Lower leg skin (tissue), 4 donors: Measurements from ENCODE around the gene RBM26. TPM values are rescaled to one million over a fixed set of nuclear protein-coding genes. Genes with fewer than 3 reads are reported as not detected.

Source experiments
- DNase-seq, 2 donors: peaks; one replicate each; pipeline ENCODE4 v3.0.0-alpha.2; 2019; ENCODE audit warnings: low spot score in 2 of 2
- H3K4me3 ChIP-seq: fragments of 200-600 bp; sonication (generic); 2 replicates; pipeline ENCODE4 v1.5.1; 2017; ENCODE audit warnings: mild to moderate bottlenecking, low read depth; ENCODE audit not compliant: poor library complexity, severe bottlenecking
- POLR2A ChIP-seq, 2 donors: fragments of 450-650 bp; IDR thresholded peaks; one replicate each; pipeline ENCODE4 v1.6.1; 2016 to 2017; ENCODE audit warnings: antibody characterized with exemption in 2 of 2, mild to moderate bottlenecking in 1 of 2, moderate library complexity in 1 of 2
- WGBS, 2 donors: methylation state at CpG; one replicate each; pipeline ENCODE4 v1.1.5; 2018; 5-methylcytosine and 5-hydroxymethylcytosine counted together
- intact Hi-C: fragments of 100-400 bp; cut with DNase I; formaldehyde crosslinking; loops from one replicate; pipeline ENCODE4 v1.15.0; 2023; ENCODE audit warnings: low total_unique reads
- total RNA-seq, 4 donors: library from RNA; depleted of rRNA; stranded (reverse); fragments of >200 nt; gene quantifications; one replicate each; pipeline ENCODE4 v1.1.0, GENCODE V29; 2016
- TF ChIP-seq, protein P1 (sequence below), 3 donors: fragments of 450-650 bp; IDR thresholded peaks; one replicate each; pipeline ENCODE4 v1.5.1; 2016; ENCODE audit warnings: antibody characterized with exemption in 3 of 3, mild to moderate bottlenecking in 3 of 3, moderate library complexity in 2 of 3

RBM26 gene
- total RNA-seq, 4 donors from 2014 or later, result 23.5 to 29.6 (median 28.8) TPM

DNA sequence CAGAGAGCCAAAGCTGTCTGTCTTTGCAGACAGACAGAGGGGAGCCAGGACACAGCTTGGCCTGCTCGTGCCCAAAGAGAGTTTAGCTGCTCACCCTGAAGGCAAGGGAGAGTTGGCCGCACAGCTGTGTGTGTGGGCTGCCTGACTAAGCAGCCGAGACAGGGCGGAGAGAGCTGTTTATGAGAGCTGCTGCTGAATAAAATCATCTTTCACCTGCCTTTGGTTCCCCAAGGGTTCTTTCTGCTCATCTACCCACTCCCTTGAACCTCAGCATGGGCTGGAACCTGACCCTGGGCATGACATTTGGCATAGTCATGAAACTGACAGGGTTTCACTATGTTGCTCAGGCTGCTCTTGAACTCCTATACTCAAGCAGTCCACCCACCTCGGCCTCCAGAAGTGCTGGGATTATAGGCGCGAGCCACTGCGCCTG, 98.2 kb downstream of the RBM26 start:
- intact Hi-C loops, result no loop called here
- no peak for TF ChIP-seq POLR2A (IDR thresholded peaks at IDR 0.05)
- TF ChIP-seq, protein P1, sequence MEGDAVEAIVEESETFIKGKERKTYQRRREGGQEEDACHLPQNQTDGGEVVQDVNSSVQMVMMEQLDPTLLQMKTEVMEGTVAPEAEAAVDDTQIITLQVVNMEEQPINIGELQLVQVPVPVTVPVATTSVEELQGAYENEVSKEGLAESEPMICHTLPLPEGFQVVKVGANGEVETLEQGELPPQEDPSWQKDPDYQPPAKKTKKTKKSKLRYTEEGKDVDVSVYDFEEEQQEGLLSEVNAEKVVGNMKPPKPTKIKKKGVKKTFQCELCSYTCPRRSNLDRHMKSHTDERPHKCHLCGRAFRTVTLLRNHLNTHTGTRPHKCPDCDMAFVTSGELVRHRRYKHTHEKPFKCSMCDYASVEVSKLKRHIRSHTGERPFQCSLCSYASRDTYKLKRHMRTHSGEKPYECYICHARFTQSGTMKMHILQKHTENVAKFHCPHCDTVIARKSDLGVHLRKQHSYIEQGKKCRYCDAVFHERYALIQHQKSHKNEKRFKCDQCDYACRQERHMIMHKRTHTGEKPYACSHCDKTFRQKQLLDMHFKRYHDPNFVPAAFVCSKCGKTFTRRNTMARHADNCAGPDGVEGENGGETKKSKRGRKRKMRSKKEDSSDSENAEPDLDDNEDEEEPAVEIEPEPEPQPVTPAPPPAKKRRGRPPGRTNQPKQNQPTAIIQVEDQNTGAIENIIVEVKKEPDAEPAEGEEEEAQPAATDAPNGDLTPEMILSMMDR (IDR thresholded peaks at IDR 0.05), result no peak
- WGBS, 2 donors, result 45 to 69% methylated on average over 8 of the region's 8 CpGs
- no peak for DNase-seq
- H3K4me3 ChIP-seq, result no peak overlapping the region

DNA sequence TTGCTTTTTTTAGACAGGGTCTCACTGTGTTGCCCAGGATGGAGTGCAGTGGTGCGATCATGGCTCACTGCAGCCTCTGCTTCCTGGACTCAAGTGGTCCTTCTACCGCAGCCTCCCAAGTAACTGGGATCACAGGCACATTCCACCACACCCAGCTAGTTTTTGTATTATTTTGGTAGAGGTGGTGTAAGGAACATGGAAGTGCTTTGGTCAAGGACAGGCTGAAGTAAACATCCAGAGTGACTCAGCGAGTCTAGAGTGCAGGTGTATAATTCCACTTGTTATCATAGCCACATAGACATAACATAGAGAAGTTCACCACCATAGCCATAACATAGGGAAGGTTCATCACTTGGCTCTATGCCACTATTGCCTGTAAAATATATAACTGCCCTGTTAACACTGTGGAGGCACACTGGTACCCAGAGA, 98.6 kb downstream of the RBM26 start:
- DNase-seq, result no peak
- TF ChIP-seq, protein P1 (IDR thresholded peaks at IDR 0.05), result no peak
- no peak for TF ChIP-seq POLR2A (IDR thresholded peaks at IDR 0.05)
- intact Hi-C loops, result no loop called here
- H3K4me3 ChIP-seq, result no peak overlapping the region
- 92 to 96% methylated on average over 3 of the region's 3 CpGs for WGBS, 2 donors

DNA sequence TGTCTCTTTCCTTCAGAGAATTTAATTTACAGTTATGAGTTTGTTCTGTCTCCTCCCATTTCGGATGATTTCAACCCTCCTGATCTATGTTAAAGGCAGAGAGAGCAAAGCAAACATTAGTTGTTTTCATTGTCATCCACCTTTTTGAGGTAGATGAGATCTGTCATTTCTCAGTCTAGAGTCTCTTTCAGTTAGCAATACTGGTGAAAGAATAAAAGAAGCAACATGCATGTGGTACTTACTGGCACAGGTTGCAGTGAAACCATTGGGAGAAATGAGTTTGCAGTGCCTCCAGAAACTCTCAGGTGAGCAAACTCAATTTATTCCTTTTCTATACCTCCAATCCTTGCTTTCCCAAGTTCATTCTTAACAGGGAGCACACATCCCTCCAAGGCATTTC, 99.4 kb downstream of the RBM26 start:
- intact Hi-C loops, result no loop called here
- WGBS, 2 donors, result 70 to 71% methylated on average over 1 of the region's 1 CpG
- TF ChIP-seq POLR2A (IDR thresholded peaks at IDR 0.05), result no peak
- TF ChIP-seq, protein P1 (IDR thresholded peaks at IDR 0.05), result no peak
- H3K4me3 ChIP-seq, result no peak overlapping the region
- DNase-seq, result no peak

DNA sequence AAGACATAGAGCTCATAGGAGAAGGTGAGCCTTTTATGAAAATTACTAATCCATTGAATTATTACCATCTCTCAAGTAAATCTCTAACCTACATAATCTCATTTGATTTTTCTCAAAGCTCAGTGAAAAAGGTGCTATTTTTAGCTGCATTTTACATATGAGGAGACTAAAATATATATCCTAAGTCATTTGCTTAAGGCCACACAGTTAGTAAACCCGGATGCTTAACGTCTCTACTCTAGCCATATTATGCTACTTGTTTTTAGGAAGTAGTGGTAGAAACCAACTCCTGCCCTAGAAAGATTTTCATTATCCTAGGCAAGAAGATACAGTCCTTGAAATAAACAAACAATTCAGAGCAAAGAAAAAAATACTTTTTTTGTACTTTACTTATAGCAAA, 108.9 kb downstream of the RBM26 start:
- DNase-seq, result no peak
- WGBS, 2 donors, result 71 to 78% methylated on average over 2 of the region's 2 CpGs
- intact Hi-C loops, result no loop called here
- no peak for TF ChIP-seq POLR2A (IDR thresholded peaks at IDR 0.05)
- TF ChIP-seq, protein P1 (IDR thresholded peaks at IDR 0.05), result no peak
- H3K4me3 ChIP-seq, result no peak overlapping the region

DNA sequence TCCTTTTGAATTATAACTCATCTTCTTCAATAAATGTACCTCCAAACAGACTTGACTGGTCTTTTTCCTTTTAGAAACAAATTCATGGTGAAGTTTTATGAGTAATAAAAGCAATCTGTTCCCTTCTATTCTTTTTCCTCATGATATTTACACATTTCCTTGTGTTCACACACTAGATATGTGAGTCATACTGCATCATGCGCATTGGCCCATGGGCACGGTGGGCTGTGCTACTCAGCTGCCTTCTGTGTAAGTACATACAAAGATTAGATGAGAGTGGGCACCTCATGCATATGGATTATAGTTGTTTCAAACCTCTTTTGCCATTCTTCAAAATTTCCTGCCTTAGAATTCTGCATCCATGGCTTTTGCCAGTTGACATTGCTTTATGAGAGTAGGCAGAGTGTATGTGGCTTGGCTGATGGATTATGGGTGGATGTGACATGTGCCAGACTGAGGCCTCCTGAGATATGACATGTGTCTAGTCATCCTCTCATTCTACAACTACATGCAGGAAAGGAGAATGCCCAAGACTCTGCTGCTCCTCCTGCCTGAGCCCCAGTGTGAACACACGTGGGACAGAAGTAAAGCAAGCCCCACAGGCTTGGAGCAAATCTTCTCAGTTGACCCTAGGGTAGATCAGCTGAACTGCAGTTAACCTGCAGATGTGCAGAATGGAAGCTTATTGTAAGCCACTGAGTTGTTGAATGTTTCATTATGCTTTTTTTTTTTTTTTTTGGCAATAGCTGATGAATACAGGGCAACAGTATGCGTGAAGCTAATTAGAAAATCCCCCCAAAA, 109.9 kb downstream of the RBM26 start:
- TF ChIP-seq, protein P1 (IDR thresholded peaks at IDR 0.05), result no peak
- TF ChIP-seq POLR2A (IDR thresholded peaks at IDR 0.05), result no peak
- intact Hi-C loops, result no loop called here
- no peak overlapping the region for H3K4me3 ChIP-seq
- no peak for DNase-seq
- WGBS, 2 donors, result 76 to 82% methylated on average over 4 of the region's 4 CpGs
